GM23338 (cell line): ENCODE measurements around the gene SMG1.
"Not testable (repeated sequence)": the region's sequence is repeated elsewhere in the genome, so short reads cannot be mapped to it uniquely, and the experiment has no call there.

Experiments
- CREB1 ChIP-seq: fragments of 250-450 bp; sonication (Bioruptor Pico); IDR thresholded peaks from 2 replicates; pipeline ENCODE4 v1.5.0; 2020; ENCODE audit warnings: low read depth, mild to moderate bottlenecking, moderate library complexity
- JUNB ChIP-seq: IDR thresholded peaks from one replicate; pipeline ENCODE4 v1.6.1; 2016; ENCODE audit warnings: antibody characterized with exemption; ENCODE audit not compliant: unreplicated experiment
- POLR2AphosphoS5 ChIP-seq: IDR thresholded peaks from 2 replicates; pipeline ENCODE4 v1.6.1; 2016; ENCODE audit warnings: antibody characterized with exemption, low read depth
- TF ChIP-seq, protein P1 (sequence below), 2 experiments: fragments of 200-600 bp in 1 of 2; sonication (generic) in 1 of 2; conservative IDR thresholded peaks; 2 replicates each; pipeline versions ENCODE4 v1.5.1 to v1.6.1; 2016 to 2017; ENCODE audit warnings: antibody characterized with exemption in 2 of 2, low read depth in 2 of 2, mild to moderate bottlenecking in 2 of 2, moderate library complexity in 1 of 2

DNA sequence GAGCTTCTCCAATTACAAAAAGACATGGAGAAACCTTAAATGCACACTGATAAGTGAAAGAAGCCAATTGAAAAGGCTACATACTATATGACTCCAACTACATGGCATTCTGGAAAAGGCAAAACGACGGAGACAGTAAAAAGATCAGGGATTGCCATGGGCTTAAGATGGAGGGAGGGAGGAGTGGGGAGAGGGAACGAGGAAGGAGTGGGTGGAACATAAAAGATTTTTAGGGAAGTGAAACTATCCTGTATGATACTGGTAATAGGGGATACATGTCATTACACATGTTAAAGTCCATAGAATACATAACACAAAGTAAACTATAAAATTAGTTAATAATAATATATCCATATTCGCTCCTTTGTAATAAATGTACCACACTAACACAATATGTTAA is 48.9 kb downstream of the SMG1 start:
- not testable (repeated sequence) for TF ChIP-seq POLR2AphosphoS5; CREB1 (CRISPR knock-in tag); JUNB
- TF ChIP-seq, protein P1, sequence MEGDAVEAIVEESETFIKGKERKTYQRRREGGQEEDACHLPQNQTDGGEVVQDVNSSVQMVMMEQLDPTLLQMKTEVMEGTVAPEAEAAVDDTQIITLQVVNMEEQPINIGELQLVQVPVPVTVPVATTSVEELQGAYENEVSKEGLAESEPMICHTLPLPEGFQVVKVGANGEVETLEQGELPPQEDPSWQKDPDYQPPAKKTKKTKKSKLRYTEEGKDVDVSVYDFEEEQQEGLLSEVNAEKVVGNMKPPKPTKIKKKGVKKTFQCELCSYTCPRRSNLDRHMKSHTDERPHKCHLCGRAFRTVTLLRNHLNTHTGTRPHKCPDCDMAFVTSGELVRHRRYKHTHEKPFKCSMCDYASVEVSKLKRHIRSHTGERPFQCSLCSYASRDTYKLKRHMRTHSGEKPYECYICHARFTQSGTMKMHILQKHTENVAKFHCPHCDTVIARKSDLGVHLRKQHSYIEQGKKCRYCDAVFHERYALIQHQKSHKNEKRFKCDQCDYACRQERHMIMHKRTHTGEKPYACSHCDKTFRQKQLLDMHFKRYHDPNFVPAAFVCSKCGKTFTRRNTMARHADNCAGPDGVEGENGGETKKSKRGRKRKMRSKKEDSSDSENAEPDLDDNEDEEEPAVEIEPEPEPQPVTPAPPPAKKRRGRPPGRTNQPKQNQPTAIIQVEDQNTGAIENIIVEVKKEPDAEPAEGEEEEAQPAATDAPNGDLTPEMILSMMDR (conservative IDR thresholded peaks at IDR 0.05; ENCODE audit: low read depth in 2 of 2) = not testable (repeated sequence)
